Endothelial cell of umbilical vein (primary cell): ENCODE measurements around the gene APOD. TPM values are rescaled to one million over a fixed set of nuclear protein-coding genes. Genes with fewer than 3 reads are reported as not detected.

ENCODE experiments used
- BruUV-seq: library from RNA; stranded (reverse); fragments of 400-500 nt; replicated peaks from 2 replicates; lab custom pipeline; 2021; lab: Mats Ljungman, UMichigan
- CTCF ChIA-PET: fragments of 300-600, 350-600 bp; sonication (Branson Sonifier 250); formaldehyde crosslinking; loops from one replicate; lab custom pipeline; 2021; ENCODE audit warnings: antibody characterized with exemption, inconsistent platforms; lab: Charles Lee
- POLR2A ChIA-PET: fragments of 300-600, 350-600 bp; sonication (Branson Sonifier 250); formaldehyde crosslinking; loops from one replicate; lab custom pipeline; 2021; ENCODE audit warnings: antibody characterized with exemption, inconsistent platforms; lab: Charles Lee
- DNase-seq: peaks from one replicate; pipeline ENCODE4 v3.0.0-alpha.2; 2011; ENCODE audit warnings: low read depth, low spot score
- FAIRE-seq: peaks from 2 replicates; lab custom pipeline; 2011; peaks lifted over from hg19 to GRCh38; lab: Jason Lieb, UNC
- H2AFZ ChIP-seq: 2 replicates; pipeline ENCODE4 v1.6.0; 2012; ENCODE audit warnings: low read depth, low read length, control low read depth, inconsistent platforms
- H3K27ac ChIP-seq: 2 replicates; pipeline ENCODE4 v1.5.1; 2011; ENCODE audit warnings: low read depth, mild to moderate bottlenecking, control low read depth, low read length, moderate library complexity; ENCODE audit not compliant: insufficient read depth
- H3K27me3 ChIP-seq, 2 experiments: 2 replicates each; pipeline versions ENCODE4 v1.6.0 to v1.6.1; 2011; ENCODE audit warnings: low read length in 2 of 2, mixed read lengths in 1 of 2; ENCODE audit not compliant: control insufficient read depth in 2 of 2, insufficient read depth in 2 of 2
- H3K36me3 ChIP-seq, 2 experiments: 2 replicates in 1 of 2; 3 replicates in 1 of 2; pipeline ENCODE4 v1.5.1; 2011; ENCODE audit warnings: low read length in 2 of 2, mild to moderate bottlenecking in 1 of 2, moderate library complexity in 1 of 2; ENCODE audit not compliant: control insufficient read depth in 2 of 2, insufficient read depth in 2 of 2; ENCODE audit errors: extremely low read depth in 1 of 2
- H3K4me1 ChIP-seq: 3 replicates; pipeline ENCODE4 v1.5.1; 2011; ENCODE audit warnings: mild to moderate bottlenecking, low read length; ENCODE audit not compliant: control insufficient read depth, insufficient read depth; ENCODE audit errors: extremely low read depth
- H3K4me2 ChIP-seq: 2 replicates; pipeline ENCODE4 v1.6.1; 2011; ENCODE audit warnings: low read length, control low read depth, mixed read lengths; ENCODE audit not compliant: insufficient read depth
- H3K4me3 ChIP-seq, 3 experiments: fragments of 200-600 bp in 1 of 3; sonication (generic), shearing (Covaris generic) in 1 of 3; replicated peaks in 1 of 3; 2 replicates each; pipeline ENCODE4 v1.5.1; 2011 to 2016; ENCODE audit warnings: control low read depth in 3 of 3, low read length in 3 of 3, mild to moderate bottlenecking in 2 of 3, inconsistent platforms in 1 of 3, low read depth in 1 of 3, moderate library complexity in 1 of 3; ENCODE audit not compliant: insufficient read depth in 1 of 3
- H3K79me2 ChIP-seq: 2 replicates; pipeline ENCODE4 v1.6.0; 2012; ENCODE audit warnings: low read length, inconsistent platforms; ENCODE audit not compliant: control insufficient read depth, insufficient read depth
- H3K9ac ChIP-seq: replicated peaks from 2 replicates; pipeline ENCODE3; 2011; ENCODE audit warnings: low read length, control low read depth; ENCODE audit not compliant: insufficient read depth; ENCODE audit errors: extremely low read depth
- H3K9me1 ChIP-seq: replicated peaks from 3 replicates; pipeline ENCODE4 v1.6.0; 2011; ENCODE audit warnings: mild to moderate bottlenecking, low read length; ENCODE audit not compliant: control insufficient read depth, insufficient read depth; ENCODE audit errors: extremely low read depth
- H3K9me3 ChIP-seq: replicated peaks from 2 replicates; pipeline ENCODE4 v1.5.1; 2012; ENCODE audit warnings: low read length, inconsistent platforms; ENCODE audit not compliant: control insufficient read depth, insufficient read depth
- H4K20me1 ChIP-seq: replicated peaks from 2 replicates; pipeline ENCODE3; 2011; ENCODE audit warnings: mild to moderate bottlenecking, low read length; ENCODE audit not compliant: control insufficient read depth, insufficient read depth; ENCODE audit errors: extremely low read depth
- CTCF ChIP-seq, 2 donors: IDR thresholded peaks; 1 replicate in 1 of 2; 2 replicates in 1 of 2; pipeline ENCODE4 v1.5.1; 2011; ENCODE audit warnings: low read length in 2 of 2, mild to moderate bottlenecking in 2 of 2, moderate library complexity in 2 of 2, control low read depth in 1 of 2, inconsistent platforms in 1 of 2, low read depth in 1 of 2; ENCODE audit not compliant: insufficient read depth in 1 of 2; ENCODE audit errors: extremely low read depth in 1 of 2
- FOS ChIP-seq: IDR thresholded peaks from 2 replicates; pipeline ENCODE4 v1.6.1; 2011; ENCODE audit warnings: mild to moderate bottlenecking, low read length, moderate library complexity, borderline replicate concordance; ENCODE audit not compliant: insufficient read depth
- GATA2 ChIP-seq: IDR thresholded peaks from 2 replicates; pipeline ENCODE4 v1.7.0; 2011; ENCODE audit warnings: low read depth, mild to moderate bottlenecking, moderate library complexity, mixed read lengths, low read length; ENCODE audit not compliant: insufficient read length, insufficient read depth
- JUN ChIP-seq: IDR thresholded peaks from 2 replicates; pipeline ENCODE4 v1.6.1; 2011; ENCODE audit warnings: borderline replicate concordance, low read depth; ENCODE audit not compliant: insufficient read length, insufficient read depth
- MAX ChIP-seq: IDR thresholded peaks from 2 replicates; pipeline ENCODE4 v1.6.1; 2011; ENCODE audit not compliant: insufficient read depth, insufficient read length
- MYC ChIP-seq: IDR thresholded peaks from one replicate; pipeline ENCODE4 v1.6.1; 2011; ENCODE audit warnings: mild to moderate bottlenecking, low read depth, low read length
- POLR2A ChIP-seq: IDR thresholded peaks from 2 replicates; pipeline ENCODE4 v1.6.1; 2012; ENCODE audit warnings: low read depth, mild to moderate bottlenecking, control low read depth, low read length
- dilution Hi-C: fragments of 300-500 bp; cut with MboI; formaldehyde crosslinking; loops from one replicate; pipeline ENCODE4 v1.15.0; 2019; ENCODE audit warnings: low sequenced_read_pairs; ENCODE audit not compliant: extremely low pct_ligation_motif_present
- intact Hi-C: fragments of 100-400 bp; cut with micrococcal nuclease; formaldehyde crosslinking; loops from one replicate; pipeline ENCODE4 v1.10.0; 2022
- polyA plus RNA-seq, 4 experiments: library from polyadenylated mRNA; depleted of rRNA in 3 of 4; stranded (reverse) in 3 of 4; unstranded in 1 of 4; fragments of >200 nt; gene quantifications; 2 replicates each; pipeline versions ENCODE4 v1.2.1 to v1.2.3, GENCODE V29; 2011 to 2012; ENCODE audit warnings: missing spikeins in 1 of 4
- total RNA-seq: library from RNA; stranded (reverse); gene quantifications from 2 replicates; pipeline ENCODE4 v1.2.3, GENCODE V29; 2021

APOD gene
- total and polyA plus RNA-seq, 2 donors (not counting 3 experiments of a cell fraction or from before 2014, with no cell fraction given), result 2.2 to 2.9 TPM

DNA sequence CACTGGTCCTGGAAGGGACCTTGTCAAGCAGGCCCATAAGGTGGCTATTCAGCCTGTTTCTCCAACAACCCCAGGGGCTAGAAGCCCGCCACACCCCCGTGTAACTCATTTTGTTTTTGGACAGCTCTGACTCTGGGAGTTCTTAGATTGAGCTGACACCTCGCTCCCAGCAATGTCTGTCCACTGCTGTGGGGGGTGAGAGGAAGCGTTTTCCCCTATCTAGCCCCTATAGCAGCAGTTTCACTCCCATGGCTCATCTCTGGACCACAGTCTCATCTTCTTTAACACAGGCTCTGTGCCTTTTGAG, 39.6 kb downstream of the APOD start:
- H4K20me1 ChIP-seq, result no peaks in the 10 kb centered on the region
- H3K4me2 ChIP-seq, result no peak overlapping the region
- no peak overlapping the region for H2AFZ ChIP-seq
- dilution Hi-C loops (no loop called here), intact Hi-C loops (loop anchor here (10.0 kb wide), 1 partner anchor 311 kb away; no protein-coding TSS in a partner anchor)
- H3K27ac ChIP-seq, result no peak overlapping the region
- peaks cover 6 to 8% of the 10 kb centered on the region in 2 experiments for H3K27me3 ChIP-seq
- no peak for DNase-seq
- H3K4me1 ChIP-seq, result peaks cover 33% of the 10 kb centered on the region
- no peak overlapping the region for H3K9ac ChIP-seq
- BruUV-seq, result no TSS peak
- TF ChIP-seq MYC, result no peak
- no peak for TF ChIP-seq POLR2A
- TF ChIP-seq CTCF (IDR thresholded peaks at IDR 0.05; ENCODE audit: extremely low read depth in 1 of 2, insufficient read depth in 1 of 2, low read depth in 1 of 2, low read length in 2 of 2), result no peak
- TF ChIP-seq JUN, result no peak
- TF ChIP-seq MAX, result no peak
- TF ChIP-seq FOS, result no peak
- no peak for TF ChIP-seq GATA2
- CTCF ChIA-PET, result interaction anchor here (2.7 kb wide), 1 partner anchor 273 kb away, joined by 9 read pairs; the partner anchor contains the start of gene XXYLT1
- no peak overlapping the region for H3K4me3 ChIP-seq
- no peaks in the 10 kb centered on the region for H3K36me3 ChIP-seq
- POLR2A ChIA-PET, result no interaction called here
- H3K9me1 ChIP-seq, result no peaks in the 10 kb centered on the region
- peaks cover 26% of the 10 kb centered on the region for H3K79me2 ChIP-seq
- no peak for FAIRE-seq
- H3K9me3 ChIP-seq, result no peaks in the 10 kb centered on the region
